Activated CD4-positive, alpha-beta T cell treated with anti-CD3 and anti-CD28 coated beads, Interleukin-2, Interleukin-6, amounts not matched to agents 100 ng/mL and 50 ng/mL, durations not matched to agents 16 hours and 8 hours (primary cell): ENCODE data around the gene ATP1A4.
"Not testable (repeated sequence)": the region's sequence is repeated elsewhere in the genome, so short reads cannot be mapped to it uniquely, and the experiment has no call there.

Experiments
- DNase-seq: peaks from one replicate; pipeline ENCODE4 v3.0.0-alpha.2; 2020

Gene ATP1A4

GRCh38 chr1:160124705-160125478 lies 26.5 kb upstream of the ATP1A4 start:
- DNase-seq, result no peak

GRCh38 chr1:160125746-160126145 lies 25.7 kb upstream of the ATP1A4 start:
- DNase-seq, result no peak

GRCh38 chr1:160126342-160126741 lies 25.1 kb upstream of the ATP1A4 start:
- DNase-seq, result not testable (repeated sequence)

GRCh38 chr1:160127381-160127780 lies 24.0 kb upstream of the ATP1A4 start:
- DNase-seq, result no peak

- DNase-seq, result no peak
These were observed 23.4 kb upstream of the ATP1A4 start for GRCh38 chr1:160127865-160128523.

- no peak for DNase-seq
These were observed 22.8 kb upstream of the ATP1A4 start for GRCh38 chr1:160128636-160129035.

GRCh38 chr1:160129046-160129445 lies 22.4 kb upstream of the ATP1A4 start:
- DNase-seq, result no peak

GRCh38 chr1:160129558-160129957 lies 21.8 kb upstream of the ATP1A4 start:
- DNase-seq, result no peak

- DNase-seq, result no peak
These were observed 21.4 kb upstream of the ATP1A4 start for GRCh38 chr1:160129966-160130365.

- no peak for DNase-seq
These were observed 20.9 kb upstream of the ATP1A4 start for GRCh38 chr1:160130486-160130885.

- DNase-seq, result no peak
These were observed 20.5 kb upstream of the ATP1A4 start for GRCh38 chr1:160130939-160131338.

- no peak for DNase-seq
These were observed 19.4 kb upstream of the ATP1A4 start for GRCh38 chr1:160131803-160132565.

GRCh38 chr1:160133990-160134770 lies 17.2 kb upstream of the ATP1A4 start:
- no peak for DNase-seq

- no peak for DNase-seq
These were observed 16.4 kb upstream of the ATP1A4 start for GRCh38 chr1:160134791-160135572.

GRCh38 chr1:160136121-160136925 lies 15.1 kb upstream of the ATP1A4 start:
- DNase-seq, result no peak

GRCh38 chr1:160136926-160137200 lies 14.5 kb upstream of the ATP1A4 start:
- DNase-seq, result no peak

- no peak for DNase-seq
These were observed 14.1 kb upstream of the ATP1A4 start for GRCh38 chr1:160137216-160137862.

GRCh38 chr1:160139840-160140239 lies 11.6 kb upstream of the ATP1A4 start:
- DNase-seq, result no peak

GRCh38 chr1:160143695-160144094 lies 7.7 kb upstream of the ATP1A4 start:
- DNase-seq, result no peak

- DNase-seq, result no peak
These were observed 6.5 kb upstream of the ATP1A4 start for GRCh38 chr1:160144921-160145320.

GRCh38 chr1:160146107-160146506 lies 5.3 kb upstream of the ATP1A4 start:
- no peak for DNase-seq
